PC-9 (cell line): Measurements from ENCODE around the gene RIPOR2. TPM values are rescaled to one million over a fixed set of nuclear protein-coding genes. Genes with fewer than 3 reads are reported as not detected.
A peak's percentile ranks its signal among the peaks of the same experiment; 100 is the strongest.

ENCODE experiments used
- BruUV-seq: library from RNA; stranded (reverse); fragments of 400-500 nt; replicated peaks from 2 replicates; lab custom pipeline; 2021; lab: Mats Ljungman, UMichigan
- CTCF ChIA-PET: fragments of 300-600 bp; sonication (Branson Sonifier 250); formaldehyde crosslinking; loops from one replicate; lab custom pipeline; 2022; ENCODE audit warnings: antibody characterized with exemption; lab: Charles Lee
- POLR2A ChIA-PET: fragments of 300-600 bp; sonication (Branson Sonifier 250); formaldehyde crosslinking; loops from one replicate; lab custom pipeline; 2022; ENCODE audit warnings: antibody characterized with exemption; ENCODE audit not compliant: unreplicated experiment; lab: Charles Lee
- DNase-seq, 2 experiments: peaks; one replicate each; pipeline versions ENCODE4 v3.0.0 to v3.0.0-alpha.2; 2015 to 2022; ENCODE audit warnings: mixed read lengths in 1 of 2
- H2AFZ ChIP-seq: fragments of 200-600 bp; sonication (generic); 2 replicates; pipeline ENCODE4 v1.8.1; 2017; ENCODE audit warnings: antibody characterized with exemption
- H3F3A ChIP-seq: fragments of 200-600 bp; sonication (generic); 2 replicates; pipeline ENCODE4 v1.8.1; 2017; ENCODE audit warnings: antibody characterized with exemption, mild to moderate bottlenecking, low read depth; ENCODE audit not compliant: insufficient read depth
- H3K27ac ChIP-seq: fragments of 200-600 bp; sonication (generic); 2 replicates; pipeline ENCODE4 v1.6.1; 2016; ENCODE audit warnings: mixed run types
- H3K27me3 ChIP-seq: fragments of 200-600 bp; sonication (generic); 2 replicates; pipeline ENCODE4 v1.6.1; 2016; ENCODE audit warnings: low read depth, mixed run types; ENCODE audit not compliant: insufficient read depth
- H3K36me3 ChIP-seq: fragments of 200-600 bp; sonication (generic); 2 replicates; pipeline ENCODE4 v1.6.1; 2016; ENCODE audit warnings: low read depth, mixed run types
- H3K4me1 ChIP-seq: fragments of 200-600 bp; sonication (generic); replicated peaks from 2 replicates; pipeline ENCODE4 v1.6.1; 2016; ENCODE audit warnings: mixed run types; ENCODE audit not compliant: insufficient read depth
- H3K4me2 ChIP-seq: fragments of 200-600 bp; sonication (generic); 2 replicates; pipeline ENCODE4 v1.6.1; 2017; ENCODE audit warnings: mixed run types
- H3K4me3 ChIP-seq: fragments of 200-600 bp; sonication (generic); 2 replicates; pipeline ENCODE4 v1.6.1; 2016; ENCODE audit warnings: mixed run types
- H3K79me2 ChIP-seq: fragments of 200-600 bp; sonication (generic); 2 replicates; pipeline ENCODE4 v1.6.1; 2017; ENCODE audit warnings: low read depth, mixed run types
- H3K9me2 ChIP-seq: fragments of 200-600 bp; sonication (generic); 2 replicates; pipeline ENCODE4 v1.8.1; 2017; ENCODE audit warnings: mild to moderate bottlenecking; ENCODE audit not compliant: insufficient read depth
- H3K9me3 ChIP-seq: fragments of 200-600 bp; sonication (generic); 2 replicates; pipeline ENCODE4 v1.8.1; 2016; ENCODE audit warnings: low read depth; ENCODE audit not compliant: insufficient read depth
- H4K20me1 ChIP-seq: fragments of 200-600 bp; sonication (generic); 2 replicates; pipeline ENCODE4 v1.8.1; 2017; ENCODE audit not compliant: insufficient read depth
- EZH2 ChIP-seq: fragments of 200-600 bp; sonication (generic); IDR thresholded peaks from 2 replicates; pipeline ENCODE4 v1.8.0; 2017; ENCODE audit warnings: antibody characterized with exemption, low read depth
- intact Hi-C: fragments of 100-400 bp; cut with micrococcal nuclease; formaldehyde crosslinking; loops from one replicate; pipeline ENCODE4 v1.10.0; 2022; ENCODE audit not compliant: unreplicated experiment
- total RNA-seq: library from RNA; stranded (reverse); gene quantifications from 2 replicates; pipeline ENCODE4 v1.2.3, GENCODE V29; 2021
- TF ChIP-seq, protein P1 (sequence below): fragments of 200-600 bp; sonication (generic); conservative IDR thresholded peaks from 2 replicates; pipeline ENCODE4 v1.6.1; 2017; ENCODE audit warnings: mixed run types, antibody characterized with exemption, mild to moderate bottlenecking, moderate library complexity

Gene RIPOR2
- total RNA-seq, 1 experiment from 2014 or later = 0.94 TPM

DNA sequence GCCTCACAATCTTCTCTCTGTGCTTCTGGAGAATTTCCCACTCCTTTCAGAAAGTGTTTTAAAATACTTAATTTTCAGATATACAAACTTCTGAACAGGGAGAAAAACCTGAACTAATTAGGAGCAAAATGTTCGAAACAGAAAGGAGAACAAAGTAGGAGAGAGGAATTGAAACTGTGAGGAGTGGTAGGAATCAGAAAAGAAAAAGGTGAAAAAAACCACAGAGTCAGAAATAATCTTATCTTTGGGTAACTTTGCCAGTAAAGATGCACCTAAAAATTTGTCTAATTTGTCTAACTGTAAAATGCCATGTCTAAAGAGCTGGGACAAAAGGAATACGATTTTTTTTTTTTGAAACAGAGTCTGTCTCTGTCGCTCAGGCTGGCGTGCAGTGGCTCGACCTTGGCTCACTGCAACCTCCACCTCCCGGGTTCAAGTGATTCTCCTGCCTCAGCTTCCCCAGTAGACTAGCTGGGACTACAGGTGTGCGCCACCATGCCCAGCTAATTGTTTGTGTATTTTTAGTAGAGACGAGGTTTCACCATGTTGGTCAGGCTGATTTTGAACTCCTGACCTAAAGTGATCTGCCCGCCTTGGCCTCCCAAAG lies 4.7 kb upstream of the RIPOR2 start:
- H3K36me3 ChIP-seq = no peaks in the 10 kb centered on the region
- TF ChIP-seq EZH2 = no peak
- TF ChIP-seq, protein P1, sequence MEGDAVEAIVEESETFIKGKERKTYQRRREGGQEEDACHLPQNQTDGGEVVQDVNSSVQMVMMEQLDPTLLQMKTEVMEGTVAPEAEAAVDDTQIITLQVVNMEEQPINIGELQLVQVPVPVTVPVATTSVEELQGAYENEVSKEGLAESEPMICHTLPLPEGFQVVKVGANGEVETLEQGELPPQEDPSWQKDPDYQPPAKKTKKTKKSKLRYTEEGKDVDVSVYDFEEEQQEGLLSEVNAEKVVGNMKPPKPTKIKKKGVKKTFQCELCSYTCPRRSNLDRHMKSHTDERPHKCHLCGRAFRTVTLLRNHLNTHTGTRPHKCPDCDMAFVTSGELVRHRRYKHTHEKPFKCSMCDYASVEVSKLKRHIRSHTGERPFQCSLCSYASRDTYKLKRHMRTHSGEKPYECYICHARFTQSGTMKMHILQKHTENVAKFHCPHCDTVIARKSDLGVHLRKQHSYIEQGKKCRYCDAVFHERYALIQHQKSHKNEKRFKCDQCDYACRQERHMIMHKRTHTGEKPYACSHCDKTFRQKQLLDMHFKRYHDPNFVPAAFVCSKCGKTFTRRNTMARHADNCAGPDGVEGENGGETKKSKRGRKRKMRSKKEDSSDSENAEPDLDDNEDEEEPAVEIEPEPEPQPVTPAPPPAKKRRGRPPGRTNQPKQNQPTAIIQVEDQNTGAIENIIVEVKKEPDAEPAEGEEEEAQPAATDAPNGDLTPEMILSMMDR = no peak
- H3F3A ChIP-seq = no peaks in the 10 kb centered on the region
- H3K27me3 ChIP-seq = no peaks in the 10 kb centered on the region
- no peak overlapping the region for H3K27ac ChIP-seq
- no peaks in the 10 kb centered on the region for H3K9me2 ChIP-seq
- H2AFZ ChIP-seq = no peak overlapping the region
- no peaks in the 10 kb centered on the region for H4K20me1 ChIP-seq
- no peaks in the 10 kb centered on the region for H3K9me3 ChIP-seq
- no peaks in the 10 kb centered on the region for H3K4me1 ChIP-seq
- H3K4me2 ChIP-seq = no peak overlapping the region
- ChIA-PET CTCF (no interaction called here), POLR2A (no interaction called here)
- no peak overlapping the region for H3K4me3 ChIP-seq
- BruUV-seq = no TSS peak
- intact Hi-C loops = no loop called here
- H3K79me2 ChIP-seq = no peaks in the 10 kb centered on the region
- DNase-seq = no peak

DNA sequence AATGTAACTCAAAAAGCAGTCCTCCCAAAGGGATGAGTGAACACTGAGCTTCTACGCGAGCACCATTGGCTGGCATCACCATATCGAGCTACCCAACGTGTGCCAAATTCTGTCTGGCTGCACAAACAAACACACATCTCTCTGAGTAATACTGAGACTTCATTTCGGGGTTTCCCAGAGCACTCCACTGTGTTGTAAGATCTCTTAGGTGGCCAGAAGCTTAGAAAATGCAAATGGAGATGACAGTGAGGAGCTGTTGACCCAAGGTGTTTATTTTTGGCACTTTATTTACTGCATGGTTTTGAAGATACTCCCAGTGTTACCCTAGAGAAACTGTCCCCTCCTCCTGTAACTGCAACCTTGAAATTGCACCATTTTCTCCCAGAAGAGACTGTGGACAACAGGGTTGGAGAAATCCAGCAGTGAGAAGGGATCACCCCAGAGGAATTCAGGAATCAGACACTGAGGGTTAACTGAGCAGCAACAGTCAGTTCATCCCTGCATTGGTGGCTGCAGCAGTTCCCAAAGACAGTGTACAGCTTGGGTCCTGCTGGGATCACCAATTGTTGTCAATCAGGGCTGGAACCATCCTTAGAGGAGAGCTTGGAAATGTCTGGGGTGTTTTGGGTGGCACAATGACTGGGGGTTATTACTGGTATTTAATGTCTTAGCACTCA lies 1.0 kb upstream of the RIPOR2 start:
- Histone ChIP-seq H3K4me2 (no peak overlapping the region), H4K20me1 (no peaks in the 10 kb centered on the region), H3F3A (no peaks in the 10 kb centered on the region), H3K27ac (no peak overlapping the region), H3K9me3 (no peaks in the 10 kb centered on the region), H3K9me2 (no peaks in the 10 kb centered on the region), H2AFZ (no peak overlapping the region), H3K36me3 (no peaks in the 10 kb centered on the region), H3K79me2 (no peaks in the 10 kb centered on the region), H3K4me3 (no peak overlapping the region), H3K4me1 (peaks cover 10% of the 10 kb centered on the region), H3K27me3 (no peaks in the 10 kb centered on the region)
- BruUV-seq = no TSS peak
- no peak for TF ChIP-seq EZH2
- TF ChIP-seq, protein P1 = no peak
- POLR2A ChIA-PET = no interaction called here
- no peak for DNase-seq
- intact Hi-C loops = no loop called here
- CTCF ChIA-PET = no interaction called here

DNA sequence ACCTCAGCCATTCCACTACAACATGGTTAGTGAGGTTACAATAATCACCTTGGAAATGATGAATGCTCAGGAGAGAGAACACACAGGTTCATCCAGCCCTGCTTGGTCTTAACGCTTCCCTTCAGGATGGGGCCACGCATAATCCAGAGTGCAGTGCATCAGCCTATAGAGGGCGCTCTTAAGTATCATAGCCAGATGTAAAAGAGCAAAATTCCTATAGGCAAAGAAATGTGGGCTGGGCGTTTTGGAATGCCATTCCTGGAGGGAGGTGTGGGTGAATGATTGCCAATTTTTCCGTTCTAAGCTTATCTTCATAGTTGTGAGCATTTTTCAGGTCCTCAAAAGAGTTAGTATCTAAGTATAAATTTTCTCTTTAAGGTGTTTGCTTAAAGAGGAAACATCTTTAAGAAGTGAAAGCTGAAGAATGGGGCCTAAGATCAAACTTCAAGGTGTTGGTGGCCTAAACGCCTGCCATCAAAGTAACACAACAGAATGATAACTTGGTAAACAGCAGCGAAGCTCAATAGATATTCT lies 1.8 kb downstream of the RIPOR2 start:
- Histone ChIP-seq H3K4me2 (no peak overlapping the region), H3K9me2 (no peaks in the 10 kb centered on the region), H3K4me3 (no peak overlapping the region), H3K4me1 (peaks cover 24% of the 10 kb centered on the region), H3F3A (no peaks in the 10 kb centered on the region), H3K27ac (no peak overlapping the region), H3K27me3 (no peaks in the 10 kb centered on the region), H4K20me1 (no peaks in the 10 kb centered on the region), H3K79me2 (no peaks in the 10 kb centered on the region), H2AFZ (no peak overlapping the region), H3K36me3 (no peaks in the 10 kb centered on the region), H3K9me3 (no peaks in the 10 kb centered on the region)
- TF ChIP-seq EZH2 = no peak
- TF ChIP-seq, protein P1 = peak; percentile 49; the same call in 1 of the 2 replicates
- no peak for DNase-seq
- BruUV-seq = no TSS peak
- ChIA-PET CTCF (interaction anchor here (0.6 to 1.1 kb wide), 3 partner anchors 8 to 71 kb away, joined by 3 to 5 read pairs (median 4); no protein-coding TSS in a partner anchor), POLR2A (interaction anchor here (0.6 kb wide), 1 partner anchor 242 kb away, joined by 3 read pairs; no protein-coding TSS in a partner anchor)
- intact Hi-C loops = loop anchor here (5.0 kb wide), 1 partner anchor 58 kb away; no protein-coding TSS in a partner anchor
